Spleen (tissue), 11 donors: ENCODE measurements around the gene RASGEF1B. TPM values are rescaled to one million over a fixed set of nuclear protein-coding genes. Genes with fewer than 3 reads are reported as not detected.

Experiments used
- DNase-seq: peaks from one replicate; pipeline ENCODE4 v3.0.0-alpha.2; 2020
- H3K27ac ChIP-seq, 8 donors: fragments of 200-600 bp; sonication (generic) in 7 of 8; 1 replicate in 4 of 8; 2 replicates in 4 of 8; pipeline versions ENCODE4 v1.5.0 to v1.8.0; 2016 to 2021; ENCODE audit warnings: inconsistent platforms in 4 of 8, mild to moderate bottlenecking in 4 of 8, moderate library complexity in 1 of 8
- H3K27me3 ChIP-seq, 7 donors: fragments of 200-600 bp; sonication (generic) in 6 of 7; replicated peaks in 1 of 7; 1 replicate in 4 of 7; 2 replicates in 3 of 7; pipeline versions ENCODE4 v1.5.0 to v1.8.0; 2016 to 2021; ENCODE audit warnings: inconsistent platforms in 3 of 7, mild to moderate bottlenecking in 1 of 7
- H3K36me3 ChIP-seq, 6 donors: fragments of 200-600 bp; sonication (generic) in 5 of 6; 1 replicate in 4 of 6; 2 replicates in 2 of 6; pipeline versions ENCODE4 v1.5.0 to v1.8.0; 2016 to 2021; ENCODE audit warnings: inconsistent platforms in 2 of 6
- H3K4me1 ChIP-seq, 6 donors: fragments of 200-600 bp; sonication (generic) in 5 of 6; 1 replicate in 3 of 6; 2 replicates in 3 of 6; pipeline versions ENCODE4 v1.5.0 to v1.8.0; 2016 to 2021; ENCODE audit warnings: inconsistent platforms in 3 of 6
- H3K4me3 ChIP-seq, 8 donors: fragments of 200-600 bp; sonication (generic) in 7 of 8; 1 replicate in 4 of 8; 2 replicates in 4 of 8; pipeline versions ENCODE4 v1.5.0 to v1.8.0; 2016 to 2021; ENCODE audit warnings: inconsistent platforms in 4 of 8, mild to moderate bottlenecking in 4 of 8, moderate library complexity in 2 of 8
- H3K9me3 ChIP-seq, 8 donors: fragments of 200-600 bp; sonication (generic) in 7 of 8; 1 replicate in 4 of 8; 2 replicates in 4 of 8; pipeline versions ENCODE4 v1.5.0 to v1.8.0; 2016 to 2021; ENCODE audit warnings: inconsistent platforms in 4 of 8
- POLR2A ChIP-seq, 3 donors: fragments of 450-650 bp; IDR thresholded peaks; one replicate each; pipeline ENCODE4 v1.5.1; 2017; ENCODE audit warnings: antibody characterized with exemption in 3 of 3, mild to moderate bottlenecking in 1 of 3
- POLR2AphosphoS5 ChIP-seq, 3 donors: sonication (generic); formaldehyde crosslinking; IDR thresholded peaks; one replicate each; pipeline ENCODE4 v1.5.1; 2017; ENCODE audit warnings: antibody characterized with exemption in 3 of 3
- WGBS, 5 donors: extraction: QIAGEN DNeasy Blood & Tissue Kit in 3 of 5; methylation state at CpG; one replicate each; pipeline versions ENCODE4 v1.1.5 to v1.1.7; 2013 to 2018; 5-methylcytosine and 5-hydroxymethylcytosine counted together
- intact Hi-C: fragments of 100-400 bp; cut with DNase I; formaldehyde crosslinking; loops from one replicate; pipeline ENCODE4 v1.15.0; 2023; ENCODE audit warnings: low total_unique reads
- polyA plus RNA-seq, 3 donors: library from polyadenylated mRNA; stranded (reverse); fragments of 200-250 nt; gene quantifications; one replicate each; pipeline ENCODE4 v1.2.1, GENCODE V29; 2013
- total RNA-seq, 7 donors: library from RNA; depleted of rRNA in 3 of 7; stranded (reverse); fragments of >200 nt in 3 of 7; fragmentation: NEBNext Ultra II Directional in 4 of 7; extraction: Animal tissue kit (Norgen Biotek cat#: 25700) in 4 of 7; gene quantifications; one replicate each; pipeline versions ENCODE4 v1.1.0 to v1.2.1, GENCODE V29; 2016 to 2021
- TF ChIP-seq, protein P1 (sequence below), 11 experiments: fragments of 200-600 bp in 7 of 11; fragments of 450-650 bp in 4 of 11; sonication (generic) in 4 of 11; IDR thresholded peaks in 8 of 11; conservative IDR thresholded peaks in 3 of 11; 1 replicate in 7 of 11; 2 replicates in 4 of 11; pipeline versions ENCODE4 v1.4.0 to v1.8.0; 2016 to 2021; ENCODE audit warnings: antibody characterized with exemption in 11 of 11, inconsistent platforms in 4 of 11, mild to moderate bottlenecking in 1 of 11
- donor health status: healthy with polysubstance abuse.
- donor health status: DM: no; HTN: no; CAD: no; lungs with moderate emphysema.
- donor health status: DM: no; HTN: no; CAD: no.
- donor health status: Bipolar disorder and iron deficiency.
- donor health status: healthy.
- donor health status: DM: no; HTN: no; CAD: no.
- donor health status: DM: yes; HTN: yes; CAD: no.

RASGEF1B gene
- total and polyA plus RNA-seq, 10 donors, result 9.4 to 69.5 (median 32.0) TPM

DNA sequence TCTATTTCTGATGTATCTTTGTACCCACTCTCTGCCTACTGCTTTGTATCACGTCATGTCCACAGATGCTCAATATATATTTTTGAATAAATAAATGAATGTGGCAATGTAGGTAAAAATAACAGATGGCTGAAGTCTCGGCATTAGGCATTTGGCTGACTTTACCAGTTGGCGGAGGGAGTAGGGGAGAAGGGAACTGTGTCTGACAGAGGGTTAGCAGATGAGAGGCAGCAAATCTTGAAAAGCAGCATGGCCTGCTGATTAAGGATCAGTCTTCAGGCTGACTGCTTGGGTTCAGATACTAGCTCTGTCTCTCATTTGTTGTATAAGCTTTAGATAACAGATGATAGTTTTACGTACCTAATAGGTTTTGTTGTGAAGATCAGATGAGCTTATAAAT is 31.9 kb upstream of the RASGEF1B start:
- intact Hi-C loops, result no loop called here
- Histone ChIP-seq H3K27me3 (no peaks in the 10 kb centered on the region), H3K36me3 (no peaks in the 10 kb centered on the region), H3K4me3 (no peak overlapping the region), H3K4me1 (peaks cover 12 to 86% (median 48%) of the 10 kb centered on the region in 6 donors), H3K27ac (peak overlapping the region in 1 of 8 donors; percentile 86), H3K9me3 (no peaks in the 10 kb centered on the region)
- no peak for DNase-seq
- WGBS, 5 donors, result 88 to 99% (median 95%) methylated on average over 4 of the region's 4 CpGs
- TF ChIP-seq, protein P1, sequence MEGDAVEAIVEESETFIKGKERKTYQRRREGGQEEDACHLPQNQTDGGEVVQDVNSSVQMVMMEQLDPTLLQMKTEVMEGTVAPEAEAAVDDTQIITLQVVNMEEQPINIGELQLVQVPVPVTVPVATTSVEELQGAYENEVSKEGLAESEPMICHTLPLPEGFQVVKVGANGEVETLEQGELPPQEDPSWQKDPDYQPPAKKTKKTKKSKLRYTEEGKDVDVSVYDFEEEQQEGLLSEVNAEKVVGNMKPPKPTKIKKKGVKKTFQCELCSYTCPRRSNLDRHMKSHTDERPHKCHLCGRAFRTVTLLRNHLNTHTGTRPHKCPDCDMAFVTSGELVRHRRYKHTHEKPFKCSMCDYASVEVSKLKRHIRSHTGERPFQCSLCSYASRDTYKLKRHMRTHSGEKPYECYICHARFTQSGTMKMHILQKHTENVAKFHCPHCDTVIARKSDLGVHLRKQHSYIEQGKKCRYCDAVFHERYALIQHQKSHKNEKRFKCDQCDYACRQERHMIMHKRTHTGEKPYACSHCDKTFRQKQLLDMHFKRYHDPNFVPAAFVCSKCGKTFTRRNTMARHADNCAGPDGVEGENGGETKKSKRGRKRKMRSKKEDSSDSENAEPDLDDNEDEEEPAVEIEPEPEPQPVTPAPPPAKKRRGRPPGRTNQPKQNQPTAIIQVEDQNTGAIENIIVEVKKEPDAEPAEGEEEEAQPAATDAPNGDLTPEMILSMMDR (IDR thresholded peaks at IDR 0.05 in 8 of 11, conservative IDR thresholded peaks at IDR 0.05 in 3 of 11), result no peak
- no peak for TF ChIP-seq POLR2A (IDR thresholded peaks at IDR 0.05)
- TF ChIP-seq POLR2AphosphoS5 (IDR thresholded peaks at IDR 0.05), result no peak

DNA sequence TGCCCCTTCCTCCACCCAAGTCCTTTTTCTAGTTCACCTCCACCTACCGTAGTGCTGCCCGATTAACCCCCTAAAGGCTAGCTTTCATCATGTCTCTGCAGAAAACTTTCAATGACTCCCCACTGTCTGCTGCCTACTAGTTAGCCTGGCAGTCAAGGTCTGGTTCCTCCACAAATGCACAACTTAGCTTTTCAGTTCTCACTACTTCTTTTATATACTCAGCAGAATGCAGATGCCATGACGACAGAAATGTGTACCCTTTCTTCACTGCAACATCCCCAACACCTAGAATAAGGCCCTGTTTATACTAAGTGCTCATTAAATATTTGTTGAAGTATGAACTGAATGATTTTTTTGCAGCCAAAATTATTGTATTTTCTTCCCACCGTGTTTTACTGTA is 30.9 kb upstream of the RASGEF1B start:
- H3K4me3 ChIP-seq, result no peak overlapping the region
- intact Hi-C loops, result no loop called here
- H3K4me1 ChIP-seq, result peaks cover 12 to 76% (median 38%) of the 10 kb centered on the region in 6 donors
- H3K27ac ChIP-seq, result no peak overlapping the region
- no peaks in the 10 kb centered on the region for H3K9me3 ChIP-seq
- TF ChIP-seq POLR2A (IDR thresholded peaks at IDR 0.05), result no peak
- TF ChIP-seq, protein P1 (IDR thresholded peaks at IDR 0.05 in 8 of 11, conservative IDR thresholded peaks at IDR 0.05 in 3 of 11), result no peak
- peak in 1 of 3 donors; percentile 18 for TF ChIP-seq POLR2AphosphoS5 (IDR thresholded peaks at IDR 0.05)
- H3K27me3 ChIP-seq, result no peaks in the 10 kb centered on the region
- WGBS, 5 donors, result 78 to 86% (median 79%) methylated on average over 4 of the region's 4 CpGs
- DNase-seq, result no peak
- H3K36me3 ChIP-seq, result no peaks in the 10 kb centered on the region

DNA sequence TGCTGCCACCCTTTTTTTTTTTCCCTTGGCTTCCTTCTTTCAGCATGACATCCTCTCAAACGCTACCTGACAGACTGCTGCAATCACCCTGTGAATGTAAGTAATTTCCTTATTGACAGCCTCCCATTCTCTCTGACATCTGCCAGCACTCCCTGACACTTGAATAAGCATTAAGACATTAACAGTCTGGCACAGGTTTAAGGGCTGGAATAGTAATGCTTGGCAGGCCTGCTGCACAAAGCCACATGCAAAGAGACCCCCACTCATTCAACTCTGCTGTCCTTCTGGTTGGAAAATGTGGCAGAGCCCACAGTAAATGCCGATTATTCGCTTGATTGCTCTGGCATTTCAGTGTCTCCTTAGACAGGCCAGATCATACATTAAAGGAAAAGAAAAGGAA is 28.1 kb upstream of the RASGEF1B start:
- Histone ChIP-seq H3K27ac (no peak overlapping the region), H3K4me1 (peaks cover 3 to 62% (median 19%) of the 10 kb centered on the region in 6 donors), H3K9me3 (no peaks in the 10 kb centered on the region), H3K4me3 (no peak overlapping the region), H3K36me3 (no peaks in the 10 kb centered on the region), H3K27me3 (no peaks in the 10 kb centered on the region)
- DNase-seq, result no peak
- TF ChIP-seq, protein P1 (IDR thresholded peaks at IDR 0.05 in 8 of 11, conservative IDR thresholded peaks at IDR 0.05 in 3 of 11), result no peak
- TF ChIP-seq POLR2A (IDR thresholded peaks at IDR 0.05), result no peak
- no peak for TF ChIP-seq POLR2AphosphoS5 (IDR thresholded peaks at IDR 0.05)
- intact Hi-C loops, result no loop called here
- WGBS, 5 donors, result 53 to 68% (median 65%) methylated on average over 3 of the region's 3 CpGs

DNA sequence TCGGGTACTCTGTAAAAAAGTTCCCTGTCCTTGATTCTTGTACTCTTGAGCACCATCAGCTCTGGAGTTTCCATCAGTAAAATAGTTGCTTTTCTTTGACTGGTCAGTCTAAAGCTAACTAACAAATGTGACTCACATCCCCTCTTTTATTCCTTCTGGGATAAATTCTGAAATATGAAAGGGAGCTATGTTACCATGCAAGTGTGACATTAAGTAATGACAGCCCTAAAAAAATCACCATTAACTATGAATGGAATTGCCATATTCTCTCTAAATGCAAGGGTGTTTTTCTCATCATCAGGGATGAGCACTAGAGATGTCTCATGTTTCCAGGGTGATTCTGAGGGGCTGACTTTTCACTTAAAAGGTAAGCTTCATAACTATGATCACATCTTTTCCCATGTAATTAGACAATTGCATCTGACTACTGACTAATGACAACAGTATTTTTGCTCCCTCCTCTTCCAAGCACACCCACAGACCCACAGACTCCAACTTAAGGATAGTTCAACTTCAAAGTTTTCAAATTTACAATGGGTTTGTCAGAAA is 26.9 kb upstream of the RASGEF1B start:
- DNase-seq, result no peak
- intact Hi-C loops, result no loop called here
- Histone ChIP-seq H3K9me3 (no peaks in the 10 kb centered on the region), H3K36me3 (no peaks in the 10 kb centered on the region), H3K27ac (no peak overlapping the region), H3K4me1 (peaks cover 6 to 67% (median 26%) of the 10 kb centered on the region in 6 donors), H3K27me3 (no peaks in the 10 kb centered on the region), H3K4me3 (no peak overlapping the region)
- TF ChIP-seq POLR2A (IDR thresholded peaks at IDR 0.05) (no peak), POLR2AphosphoS5 (IDR thresholded peaks at IDR 0.05) (no peak)
- TF ChIP-seq, protein P1 (IDR thresholded peaks at IDR 0.05 in 8 of 11, conservative IDR thresholded peaks at IDR 0.05 in 3 of 11), result no peak
- WGBS, 5 donors, result 67 to 88% (median 86%) methylated on average over 1 of the region's 1 CpG
